Choroid plexus epithelial cell (primary cell): Measurements from ENCODE around the gene CIPC.

Experiments used
- DNase-seq: peaks from one replicate; pipeline ENCODE4 v3.0.0-alpha.2; 2010; ENCODE audit warnings: low read depth
- H3K4me3 ChIP-seq: 2 replicates; pipeline ENCODE4 v1.5.1; 2011; ENCODE audit warnings: low read depth, mild to moderate bottlenecking, control low read depth, low read length, moderate library complexity
- TF ChIP-seq, protein P1 (sequence below): conservative IDR thresholded peaks from 2 replicates; pipeline ENCODE4 v1.5.1; 2011; ENCODE audit warnings: low read depth, mild to moderate bottlenecking, control low read depth, inconsistent platforms, low read length, moderate library complexity

CIPC gene

DNA sequence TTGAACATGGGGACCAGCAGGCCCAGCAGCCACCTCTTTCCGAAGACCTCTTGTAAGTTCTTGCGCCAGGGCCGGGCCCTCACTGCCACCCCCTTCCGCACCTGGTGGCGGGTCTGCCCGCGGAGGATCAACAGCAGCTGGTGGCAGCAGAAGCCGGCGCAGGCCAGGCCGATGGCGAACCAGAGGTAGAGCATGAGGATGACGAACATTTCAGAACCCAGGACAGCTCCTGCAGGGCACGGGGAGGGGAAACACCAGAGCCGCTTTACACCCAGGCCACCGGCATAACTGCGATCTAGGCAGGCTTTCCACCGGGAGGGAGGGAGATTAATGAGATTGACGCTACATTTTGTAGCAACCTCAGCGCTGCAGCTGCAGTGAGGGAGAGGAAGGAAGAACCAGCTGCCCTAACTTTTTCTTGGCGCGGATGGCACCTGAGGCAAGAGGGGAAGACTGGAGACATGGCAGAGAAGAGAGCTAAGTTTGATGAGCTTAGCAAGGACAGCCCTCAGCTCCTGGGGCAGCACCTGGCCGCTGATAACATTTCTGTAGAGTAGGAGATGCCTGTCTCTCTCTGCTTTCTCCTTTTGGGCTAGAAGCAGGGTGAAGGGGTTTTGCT, 35.8 kb downstream of the CIPC start:
- no peak overlapping the region for H3K4me3 ChIP-seq
- TF ChIP-seq, protein P1, sequence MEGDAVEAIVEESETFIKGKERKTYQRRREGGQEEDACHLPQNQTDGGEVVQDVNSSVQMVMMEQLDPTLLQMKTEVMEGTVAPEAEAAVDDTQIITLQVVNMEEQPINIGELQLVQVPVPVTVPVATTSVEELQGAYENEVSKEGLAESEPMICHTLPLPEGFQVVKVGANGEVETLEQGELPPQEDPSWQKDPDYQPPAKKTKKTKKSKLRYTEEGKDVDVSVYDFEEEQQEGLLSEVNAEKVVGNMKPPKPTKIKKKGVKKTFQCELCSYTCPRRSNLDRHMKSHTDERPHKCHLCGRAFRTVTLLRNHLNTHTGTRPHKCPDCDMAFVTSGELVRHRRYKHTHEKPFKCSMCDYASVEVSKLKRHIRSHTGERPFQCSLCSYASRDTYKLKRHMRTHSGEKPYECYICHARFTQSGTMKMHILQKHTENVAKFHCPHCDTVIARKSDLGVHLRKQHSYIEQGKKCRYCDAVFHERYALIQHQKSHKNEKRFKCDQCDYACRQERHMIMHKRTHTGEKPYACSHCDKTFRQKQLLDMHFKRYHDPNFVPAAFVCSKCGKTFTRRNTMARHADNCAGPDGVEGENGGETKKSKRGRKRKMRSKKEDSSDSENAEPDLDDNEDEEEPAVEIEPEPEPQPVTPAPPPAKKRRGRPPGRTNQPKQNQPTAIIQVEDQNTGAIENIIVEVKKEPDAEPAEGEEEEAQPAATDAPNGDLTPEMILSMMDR, result no peak
- DNase-seq, result peak; percentile 74

- DNase-seq, result no peak
- TF ChIP-seq, protein P1, result no peak
- no peak overlapping the region for H3K4me3 ChIP-seq
Observed at GRCh38 chr14:77139022-77139421, 41.0 kb downstream of the CIPC start.

DNA sequence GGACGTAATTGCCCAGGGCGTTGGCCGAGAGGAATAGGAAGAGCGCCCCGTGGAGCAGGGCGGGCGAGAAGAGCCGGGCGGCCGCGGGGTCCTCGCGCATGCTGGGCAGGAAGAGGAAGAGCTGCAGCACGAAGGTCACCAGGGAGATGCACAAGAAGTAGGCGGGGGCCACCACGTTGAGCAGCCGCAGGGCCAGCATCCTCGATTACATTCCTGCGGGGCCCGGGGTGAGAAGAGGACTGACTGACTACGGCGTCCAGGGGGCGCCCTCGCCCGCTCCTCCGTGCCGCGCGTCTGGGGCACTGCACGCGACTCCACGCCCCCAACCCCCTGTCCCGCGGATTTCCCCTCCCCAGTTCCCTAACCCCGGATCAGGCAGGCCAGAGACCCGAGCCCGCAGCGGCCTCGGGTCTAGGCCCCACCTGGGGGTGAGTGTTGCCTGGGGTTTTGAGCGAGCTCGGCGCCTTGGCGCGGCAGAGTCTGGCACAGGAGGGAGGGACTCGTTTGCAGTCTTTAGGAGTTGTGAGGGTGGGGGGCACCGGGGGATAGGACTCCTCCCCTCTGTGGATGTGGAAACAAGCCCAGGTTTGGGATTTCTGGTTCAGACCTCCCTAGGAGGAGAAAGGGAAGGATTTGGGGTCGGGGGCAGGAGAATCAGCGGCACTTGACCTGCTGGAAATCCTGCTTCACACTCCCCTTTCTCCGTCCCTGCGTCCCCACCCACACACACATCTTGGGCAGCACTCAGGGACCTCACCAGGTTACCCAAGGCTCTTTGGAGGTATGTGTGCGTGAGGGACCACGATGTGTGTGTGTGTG, 41.7 kb downstream of the CIPC start:
- TF ChIP-seq, protein P1, result peak; percentile 64
- DNase-seq, result peak; percentile 27
- no peak overlapping the region for H3K4me3 ChIP-seq

GRCh38 chr14:77140359-77141213, 42.5 kb downstream of the CIPC start:
- DNase-seq, result peak; percentile 6
- H3K4me3 ChIP-seq, result no peak overlapping the region
- TF ChIP-seq, protein P1, result no peak

DNA sequence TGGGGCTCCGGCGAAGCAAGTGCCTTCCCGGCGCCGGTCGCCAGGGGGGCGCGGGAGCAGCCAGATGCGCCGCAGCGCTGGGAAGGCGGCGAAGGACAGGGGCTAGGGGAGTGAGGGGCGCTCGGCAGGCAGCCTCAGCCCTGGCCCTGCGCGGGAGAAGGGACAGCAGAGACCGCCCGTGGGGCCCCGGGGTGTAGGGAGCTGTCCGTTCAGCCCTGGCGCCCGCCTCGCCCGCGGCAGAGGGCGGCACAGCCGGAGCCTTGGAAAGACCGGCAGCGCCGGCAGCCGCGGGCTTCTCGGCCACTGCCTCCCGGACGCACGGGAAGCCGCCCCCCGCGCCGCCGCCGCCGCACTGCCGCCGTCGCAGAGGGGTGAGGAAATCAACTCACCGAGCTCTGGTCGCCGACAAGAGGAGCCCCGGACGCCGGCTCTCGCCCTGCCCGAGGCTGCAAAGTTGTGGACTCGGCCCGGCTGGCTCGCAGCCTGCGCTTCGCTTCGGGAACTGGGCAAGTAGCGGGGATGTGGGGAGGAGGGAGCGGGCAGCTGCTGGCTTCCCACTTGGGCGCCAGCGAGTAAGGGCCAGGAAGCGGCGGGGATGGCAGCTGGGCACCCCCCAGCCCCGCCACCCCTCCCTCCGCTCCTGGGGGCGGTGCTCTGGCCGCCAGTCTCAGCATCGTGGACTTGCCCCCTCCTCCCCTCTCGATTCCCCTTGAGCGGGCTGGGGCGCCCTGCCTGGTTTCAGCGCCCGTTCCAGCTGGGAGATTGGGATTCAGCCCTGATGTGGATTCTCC, 43.4 kb downstream of the CIPC start, which contains the start of gene ZDHHC22:
Gene ZDHHC22 (minus strand): TSS at position 578 of the 791 bp plus-strand sequence. CDS start 2,053 bp downstream, outside the sequence.
- DNase-seq, result peak; percentile 38
- TF ChIP-seq, protein P1, result peak; percentile 38
- H3K4me3 ChIP-seq, result peak within 1 kb of the TSS; percentile 37
